Breast epithelium (tissue), 4 donors: ENCODE results near the gene GSTM3. TPM values are rescaled to one million over a fixed set of nuclear protein-coding genes. Genes with fewer than 3 reads are reported as not detected.

Source experiments
- DNase-seq, 2 donors: peaks; one replicate each; pipeline ENCODE4 v3.0.0-alpha.2; 2019; ENCODE audit warnings: low spot score in 2 of 2
- H3K27ac ChIP-seq, 2 donors: fragments of 200-600 bp; sonication (generic) in 1 of 2; one replicate each; pipeline ENCODE4 v1.5.1; 2016 to 2019; ENCODE audit warnings: mild to moderate bottlenecking in 1 of 2
- H3K27me3 ChIP-seq, 2 donors: fragments of 200-600 bp; sonication (generic) in 1 of 2; one replicate each; pipeline versions ENCODE4 v1.5.1 to v1.6.0; 2017 to 2019; ENCODE audit warnings: control low read depth in 1 of 2, mild to moderate bottlenecking in 1 of 2
- H3K36me3 ChIP-seq: fragments of 200-600 bp; one replicate; pipeline ENCODE4 v1.5.1; 2019
- H3K4me1 ChIP-seq, 2 donors: fragments of 200-600 bp; sonication (generic); one replicate each; pipeline ENCODE4 v1.5.1; 2016 to 2019; ENCODE audit warnings: control low read depth in 1 of 2
- H3K4me3 ChIP-seq, 3 donors: fragments of 200-600 bp; sonication (generic); 1 replicate in 2 of 3; 2 replicates in 1 of 3; pipeline ENCODE4 v1.5.1; 2016 to 2019; ENCODE audit warnings: mild to moderate bottlenecking in 3 of 3, moderate library complexity in 2 of 3
- H3K9me3 ChIP-seq, 2 donors: fragments of 200-600 bp; sonication (generic) in 1 of 2; one replicate each; pipeline ENCODE4 v1.5.1; 2016 to 2019; ENCODE audit warnings: control low read depth in 1 of 2
- POLR2A ChIP-seq: fragments of 450-650 bp; IDR thresholded peaks from one replicate; pipeline ENCODE4 v1.6.1; 2016; ENCODE audit warnings: antibody characterized with exemption, mild to moderate bottlenecking, moderate library complexity
- POLR2AphosphoS5 ChIP-seq, 3 donors: sonication (generic); formaldehyde crosslinking; IDR thresholded peaks; one replicate each; pipeline ENCODE4 v1.6.1; 2017; ENCODE audit warnings: antibody characterized with exemption in 3 of 3
- intact Hi-C: fragments of 100-400 bp; cut with DNase I; formaldehyde crosslinking; loops from one replicate; pipeline ENCODE4 v1.15.1; 2023; ENCODE audit warnings: low total_unique reads
- total RNA-seq, 3 donors: library from RNA; depleted of rRNA; stranded (reverse); fragments of >200 nt; gene quantifications; one replicate each; pipeline ENCODE4 v1.1.0, GENCODE V29; 2016
- TF ChIP-seq, protein P1 (sequence below), 3 donors: fragments of 450-650 bp; IDR thresholded peaks; one replicate each; pipeline ENCODE4 v1.5.1; 2016 to 2017; ENCODE audit warnings: antibody characterized with exemption in 3 of 3, mild to moderate bottlenecking in 3 of 3, moderate library complexity in 3 of 3

GSTM3 gene
- total RNA-seq, 3 donors from 2014 or later: 40.0 to 226 (median 105) TPM

GRCh38 chr1:109721042-109721441 is 19.8 kb downstream of the GSTM3 start:
- Histone ChIP-seq H3K36me3 (no peaks in the 10 kb centered on the region), H3K4me1 (no peaks in the 10 kb centered on the region), H3K4me3 (no peak overlapping the region), H3K27me3 (no peaks in the 10 kb centered on the region), H3K27ac (no peak overlapping the region), H3K9me3 (no peaks in the 10 kb centered on the region)
- TF ChIP-seq, protein P1, sequence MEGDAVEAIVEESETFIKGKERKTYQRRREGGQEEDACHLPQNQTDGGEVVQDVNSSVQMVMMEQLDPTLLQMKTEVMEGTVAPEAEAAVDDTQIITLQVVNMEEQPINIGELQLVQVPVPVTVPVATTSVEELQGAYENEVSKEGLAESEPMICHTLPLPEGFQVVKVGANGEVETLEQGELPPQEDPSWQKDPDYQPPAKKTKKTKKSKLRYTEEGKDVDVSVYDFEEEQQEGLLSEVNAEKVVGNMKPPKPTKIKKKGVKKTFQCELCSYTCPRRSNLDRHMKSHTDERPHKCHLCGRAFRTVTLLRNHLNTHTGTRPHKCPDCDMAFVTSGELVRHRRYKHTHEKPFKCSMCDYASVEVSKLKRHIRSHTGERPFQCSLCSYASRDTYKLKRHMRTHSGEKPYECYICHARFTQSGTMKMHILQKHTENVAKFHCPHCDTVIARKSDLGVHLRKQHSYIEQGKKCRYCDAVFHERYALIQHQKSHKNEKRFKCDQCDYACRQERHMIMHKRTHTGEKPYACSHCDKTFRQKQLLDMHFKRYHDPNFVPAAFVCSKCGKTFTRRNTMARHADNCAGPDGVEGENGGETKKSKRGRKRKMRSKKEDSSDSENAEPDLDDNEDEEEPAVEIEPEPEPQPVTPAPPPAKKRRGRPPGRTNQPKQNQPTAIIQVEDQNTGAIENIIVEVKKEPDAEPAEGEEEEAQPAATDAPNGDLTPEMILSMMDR (IDR thresholded peaks at IDR 0.05): no peak
- TF ChIP-seq POLR2AphosphoS5 (IDR thresholded peaks at IDR 0.05) (no peak), POLR2A (no peak)
- no peak for DNase-seq
- intact Hi-C loops: no loop called here

DNA sequence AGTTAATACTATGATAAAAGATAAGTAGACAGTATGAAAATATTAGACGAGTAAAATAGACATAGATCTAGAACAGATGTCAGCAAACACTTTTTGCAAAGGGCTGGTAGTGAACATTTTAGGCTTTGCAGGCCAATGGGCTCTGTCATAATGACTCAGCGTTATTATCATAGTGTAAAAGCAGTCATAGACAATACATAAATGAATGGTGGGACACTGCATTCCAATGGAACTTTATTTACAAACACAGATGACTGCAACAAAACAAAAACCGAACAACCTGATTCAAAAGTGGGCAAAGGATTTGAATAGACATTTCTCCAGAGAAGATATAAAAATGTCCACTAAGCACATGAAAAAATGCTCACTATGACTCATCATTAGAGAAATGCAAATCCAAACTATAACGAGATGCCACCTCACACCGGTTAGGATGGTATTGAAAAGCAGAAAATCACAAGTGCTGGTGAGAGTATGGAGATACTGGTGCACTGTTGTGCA is 21.5 kb downstream of the GSTM3 start:
- Histone ChIP-seq H3K4me1 (no peaks in the 10 kb centered on the region), H3K27me3 (no peaks in the 10 kb centered on the region), H3K27ac (no peak overlapping the region), H3K36me3 (no peaks in the 10 kb centered on the region), H3K9me3 (no peaks in the 10 kb centered on the region), H3K4me3 (no peak overlapping the region)
- DNase-seq: no peak
- intact Hi-C loops: no loop called here
- no peak for TF ChIP-seq POLR2A
- no peak for TF ChIP-seq POLR2AphosphoS5 (IDR thresholded peaks at IDR 0.05)
- TF ChIP-seq, protein P1 (IDR thresholded peaks at IDR 0.05): no peak

DNA sequence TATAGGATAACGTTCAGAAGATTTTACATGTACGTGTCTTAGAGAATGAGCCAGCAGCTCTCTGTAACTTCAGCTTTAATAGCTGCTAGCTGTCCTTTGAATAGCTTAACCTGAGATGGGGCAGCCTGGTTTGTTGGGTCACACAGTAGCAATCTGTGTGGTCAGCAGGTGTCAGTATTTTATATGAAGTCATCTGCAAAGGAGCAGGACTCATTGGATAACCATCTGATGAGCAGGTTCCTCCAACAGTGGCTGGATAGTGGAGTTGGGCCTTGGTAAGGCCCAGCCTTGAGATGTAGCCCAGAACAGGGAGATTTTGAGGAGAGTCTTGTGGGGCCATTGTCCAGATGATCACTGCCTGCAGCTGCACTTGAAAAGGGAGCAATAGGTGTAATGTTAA is 22.3 kb downstream of the GSTM3 start:
- H3K9me3 ChIP-seq: no peaks in the 10 kb centered on the region
- H3K4me3 ChIP-seq: no peak overlapping the region
- H3K36me3 ChIP-seq: no peaks in the 10 kb centered on the region
- no peaks in the 10 kb centered on the region for H3K4me1 ChIP-seq
- intact Hi-C loops: no loop called here
- H3K27me3 ChIP-seq: no peaks in the 10 kb centered on the region
- H3K27ac ChIP-seq: no peak overlapping the region
- no peak for TF ChIP-seq POLR2AphosphoS5 (IDR thresholded peaks at IDR 0.05)
- TF ChIP-seq, protein P1 (IDR thresholded peaks at IDR 0.05): no peak
- TF ChIP-seq POLR2A: no peak
- DNase-seq: no peak

- no peak for DNase-seq
- intact Hi-C loops: no loop called here
- no peak overlapping the region for H3K4me3 ChIP-seq
- H3K4me1 ChIP-seq: no peaks in the 10 kb centered on the region
- no peaks in the 10 kb centered on the region for H3K9me3 ChIP-seq
- H3K36me3 ChIP-seq: no peaks in the 10 kb centered on the region
- TF ChIP-seq POLR2A (no peak), POLR2AphosphoS5 (IDR thresholded peaks at IDR 0.05) (no peak)
- TF ChIP-seq, protein P1 (IDR thresholded peaks at IDR 0.05): no peak
- no peaks in the 10 kb centered on the region for H3K27me3 ChIP-seq
- no peak overlapping the region for H3K27ac ChIP-seq
Observed at GRCh38 chr1:109717729-109718128, 23.1 kb downstream of the GSTM3 start.

- Histone ChIP-seq H3K4me1 (no peaks in the 10 kb centered on the region), H3K36me3 (no peaks in the 10 kb centered on the region), H3K27me3 (no peaks in the 10 kb centered on the region), H3K9me3 (no peaks in the 10 kb centered on the region), H3K27ac (peak overlapping the region; percentile 42 to 43), H3K4me3 (no peak overlapping the region)
- no peak for TF ChIP-seq POLR2AphosphoS5 (IDR thresholded peaks at IDR 0.05)
- TF ChIP-seq POLR2A: no peak
- TF ChIP-seq, protein P1 (IDR thresholded peaks at IDR 0.05): no peak
- no peak for DNase-seq
- intact Hi-C loops: no loop called here
Observed at GRCh38 chr1:109716570-109717090, 24.2 kb downstream of the GSTM3 start.
